Suppressor macrophage treated with lipopolysaccharide for 1 hour (primary cell): Measurements from ENCODE around the gene EML6.
A peak's percentile ranks its signal among the peaks of the same experiment; 100 is the strongest.

Source experiments
- DNase-seq, 3 donors: peaks; one replicate each; pipeline ENCODE4 v3.0.0-alpha.2; 2020 to 2022

EML6 gene

DNA sequence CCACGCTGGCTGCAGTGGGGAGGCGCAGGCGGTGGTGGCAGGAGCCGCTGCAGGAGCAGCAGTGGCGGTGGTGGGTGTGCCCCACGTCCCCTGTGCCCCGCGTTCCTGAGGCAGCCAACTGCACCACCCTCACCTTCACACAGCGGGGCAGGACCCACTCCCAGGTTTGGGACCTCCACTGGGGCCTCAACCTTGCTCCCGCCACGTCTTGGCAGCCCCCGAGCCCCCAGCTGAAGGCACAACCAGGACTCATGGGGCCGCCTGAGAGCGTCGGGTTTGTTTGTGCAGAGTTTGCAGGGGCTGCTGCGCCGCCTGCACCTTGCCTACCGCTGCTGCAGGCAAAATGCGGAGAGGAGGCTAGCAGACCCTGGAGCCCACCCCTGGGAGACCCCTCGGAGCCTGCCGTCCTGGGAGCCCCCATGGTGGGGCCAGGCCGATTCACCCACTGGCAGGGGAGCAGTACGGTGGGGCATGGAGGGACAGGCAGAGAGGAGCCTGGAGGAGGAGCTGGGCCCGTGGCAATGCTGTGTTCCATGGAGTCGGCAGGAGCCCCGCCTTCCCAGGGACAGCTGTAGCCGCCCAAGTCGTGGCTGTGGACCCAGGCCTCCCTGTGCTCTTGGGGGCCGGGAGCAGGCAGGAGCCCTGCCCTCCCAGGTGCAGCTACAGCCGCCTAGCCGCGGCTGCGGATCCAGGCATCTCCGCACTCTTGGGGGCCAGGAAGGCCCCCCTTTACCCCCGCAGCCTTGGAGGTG is 14.7 kb upstream of the EML6 start:
- DNase-seq = peak in 1 of 3 donors; percentile 37

GRCh38 chr2:54709336-54709809 is 14.1 kb upstream of the EML6 start:
- peak; percentile 39 to 50 (median 40) for DNase-seq

- DNase-seq = no peak
These were observed 13.2 kb upstream of the EML6 start for GRCh38 chr2:54710216-54710615.

GRCh38 chr2:54712516-54712915 is 10.9 kb upstream of the EML6 start:
- no peak for DNase-seq

DNA sequence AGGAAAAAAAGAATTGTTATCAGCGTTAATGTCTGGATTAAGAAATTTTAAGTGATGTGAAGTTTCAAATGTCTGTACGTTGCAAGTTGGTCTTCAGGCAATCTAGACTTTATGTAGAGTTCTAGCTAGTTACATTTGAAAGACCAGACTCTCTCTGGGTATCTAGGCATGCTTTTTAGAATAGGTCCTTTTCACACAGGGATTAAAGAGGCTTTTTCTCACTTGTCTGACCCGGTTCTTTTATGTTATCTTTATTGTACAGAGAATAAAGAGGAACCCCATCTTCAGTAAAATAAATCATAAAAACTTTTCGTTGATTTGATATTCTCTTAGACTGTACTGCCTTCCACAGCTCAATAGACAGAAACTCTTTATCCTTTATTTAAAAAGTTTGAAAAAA is 8.5 kb upstream of the EML6 start:
- no peak for DNase-seq

DNA sequence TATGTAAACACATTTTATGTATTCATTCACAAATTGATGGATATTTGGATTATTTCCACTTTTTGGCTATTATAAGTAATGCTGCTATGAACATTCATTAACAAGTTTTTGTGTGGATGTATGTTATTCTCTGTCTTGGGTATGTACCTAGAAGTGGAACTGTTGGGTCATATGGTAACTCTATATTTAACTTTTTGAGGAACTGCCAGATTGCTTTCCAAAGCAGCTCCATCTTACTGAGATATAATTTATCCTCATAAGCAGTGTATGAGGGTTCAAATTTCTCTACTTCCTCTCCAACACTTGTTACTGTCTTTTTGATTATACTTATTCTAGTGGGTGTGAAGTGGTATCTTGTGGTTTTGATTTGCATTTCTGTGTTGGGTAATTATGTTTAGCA is 7.1 kb upstream of the EML6 start:
- DNase-seq = peak in 1 of 3 donors; percentile 22

GRCh38 chr2:54720563-54720962 is 2.9 kb upstream of the EML6 start:
- DNase-seq = no peak

DNA sequence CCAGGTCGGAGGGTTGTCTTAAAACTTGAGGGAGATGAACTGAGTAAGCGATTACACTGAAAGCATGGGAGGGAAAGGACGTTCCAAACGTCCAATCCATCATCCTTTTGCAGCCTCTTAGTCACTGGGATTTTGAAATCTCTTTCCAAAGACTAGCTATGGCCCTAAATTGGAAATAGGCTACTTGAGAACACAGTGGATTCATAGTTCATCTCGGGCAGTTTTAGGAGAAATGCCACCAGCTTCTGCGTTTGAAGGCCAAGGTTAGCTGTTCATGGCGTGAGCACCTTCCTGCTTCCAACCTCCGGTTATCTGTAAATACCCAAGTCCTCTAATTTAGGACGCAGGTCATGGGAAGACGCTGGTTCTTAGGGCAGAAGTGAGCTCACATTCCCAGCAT is 821 bp upstream of the EML6 start:
- peak; percentile 17 to 42 (median 38) for DNase-seq

- DNase-seq = peak in 1 of 3 donors; percentile 25
These were observed 616 bp downstream of the EML6 start for GRCh38 chr2:54723996-54724559.

GRCh38 chr2:54724560-54725342 is 1.3 kb downstream of the EML6 start:
- DNase-seq = peak in 2 of 3 donors; percentile 22 to 43

GRCh38 chr2:54725343-54726099 is 2.1 kb downstream of the EML6 start:
- no peak for DNase-seq

DNA sequence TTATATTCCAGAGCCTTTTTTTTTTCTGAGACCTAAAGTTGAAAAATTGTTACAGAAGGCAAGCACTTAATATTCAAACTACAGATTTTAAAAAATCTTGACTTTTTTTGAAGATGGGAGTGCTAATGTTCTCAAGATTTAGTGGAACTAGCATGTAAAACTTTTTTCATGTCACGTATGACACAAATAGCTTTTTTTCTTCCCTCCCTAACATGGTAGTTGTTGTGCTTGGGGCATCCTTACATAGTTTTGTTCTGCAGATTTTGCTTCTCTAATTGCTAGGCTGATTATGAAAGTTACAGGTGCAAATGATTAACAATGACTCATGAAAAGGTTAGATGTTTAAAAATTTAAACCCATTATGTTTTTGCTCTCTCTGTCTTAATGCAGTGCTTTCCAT is 3.0 kb downstream of the EML6 start:
- DNase-seq = no peak

GRCh38 chr2:54726940-54727339 is 3.5 kb downstream of the EML6 start:
- no peak for DNase-seq

- DNase-seq = peak; percentile 27 to 42 (median 34)
These were observed 5.2 kb downstream of the EML6 start for GRCh38 chr2:54728669-54729120.

DNA sequence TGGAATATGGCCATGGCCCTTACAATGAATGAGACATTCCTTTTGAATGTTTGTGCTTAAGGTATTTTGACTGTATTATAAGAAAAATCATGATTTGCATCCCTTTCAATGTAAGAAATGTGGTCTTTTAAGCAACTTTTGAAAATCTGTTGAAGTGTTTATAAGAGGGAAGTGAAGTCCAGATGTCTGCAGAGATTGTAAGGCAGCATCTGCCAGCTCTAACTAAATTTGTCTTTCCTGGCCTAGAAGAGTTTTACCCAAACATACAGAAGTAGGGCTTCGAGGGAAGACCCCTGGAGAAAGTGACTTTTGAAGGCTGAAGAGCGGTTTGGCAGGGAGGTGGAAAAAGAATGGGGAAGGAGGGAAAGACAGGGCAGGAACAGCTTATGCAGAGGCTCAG is 12.2 kb downstream of the EML6 start:
- DNase-seq = no peak

GRCh38 chr2:54738281-54738680 is 14.8 kb downstream of the EML6 start:
- no peak for DNase-seq

- no peak for DNase-seq
These were observed 16.9 kb downstream of the EML6 start for GRCh38 chr2:54740333-54740732.

DNA sequence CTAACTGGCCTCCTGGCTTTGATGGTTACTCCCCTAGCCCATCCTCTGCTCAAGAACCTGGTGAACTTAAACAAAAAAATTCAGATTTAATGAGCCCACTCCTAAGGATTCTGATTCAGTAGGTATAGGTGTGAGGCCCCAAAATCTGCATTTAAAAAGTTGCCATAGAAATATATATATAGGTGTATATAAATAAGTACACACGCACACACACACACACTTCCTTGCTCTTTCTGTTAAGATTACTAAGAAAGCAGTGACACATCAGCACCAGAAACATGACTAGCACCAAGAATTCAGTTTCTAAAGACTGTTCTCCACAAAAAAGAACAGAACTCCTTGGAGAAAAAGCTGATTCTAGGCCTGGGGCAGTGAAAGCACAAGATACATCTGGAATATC is 17.8 kb downstream of the EML6 start:
- DNase-seq = no peak

DNA sequence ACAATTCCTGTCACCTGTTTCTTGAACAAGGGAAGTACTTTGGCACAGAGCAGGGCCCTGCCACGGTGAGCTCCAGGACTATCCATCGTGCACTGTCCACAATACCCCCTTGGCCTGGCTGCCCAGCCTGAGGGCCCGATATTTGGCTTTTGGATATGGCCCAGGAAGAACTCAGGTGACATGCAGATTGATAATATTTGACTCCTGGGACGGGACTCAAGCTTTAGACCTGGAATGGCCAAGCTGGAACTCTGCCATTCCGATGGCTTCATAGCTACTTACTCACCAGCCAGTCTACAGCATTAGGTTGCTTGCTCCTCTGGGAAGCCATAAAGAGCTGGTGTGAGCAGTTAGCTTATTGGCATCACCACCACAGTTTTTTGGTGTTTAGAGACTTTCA is 26.6 kb downstream of the EML6 start:
- no peak for DNase-seq

- no peak for DNase-seq
These were observed 29.0 kb downstream of the EML6 start for GRCh38 chr2:54752439-54752838.

GRCh38 chr2:54755641-54756326 is 32.3 kb downstream of the EML6 start:
- DNase-seq = no peak

- DNase-seq = peak; percentile 60 to 68 (median 63)
These were observed 34.0 kb downstream of the EML6 start for GRCh38 chr2:54757500-54757899.
